Right hindlimb (tissue), 1 donor: ENCODE data around the gene ALDH4A1.
A peak's percentile ranks its signal among the peaks of the same experiment; 100 is the strongest.
"Not testable (repeated sequence)": the region's sequence is repeated elsewhere in the genome, so short reads cannot be mapped to it uniquely, and the experiment has no call there.

Experiments
- DNase-seq: peaks from one replicate; pipeline ENCODE4 v3.0.0-alpha.2; 2018

ALDH4A1 gene

GRCh38 chr1:18874036-18874435 is 28.3 kb downstream of the ALDH4A1 start:
- no peak for DNase-seq

GRCh38 chr1:18872071-18872611 is 30.2 kb downstream of the ALDH4A1 start:
- no peak for DNase-seq

- DNase-seq: no peak
Measured at GRCh38 chr1:18871401-18872070, 30.8 kb downstream of the ALDH4A1 start.

GRCh38 chr1:18870957-18871356 is 31.4 kb downstream of the ALDH4A1 start:
- no peak for DNase-seq

GRCh38 chr1:18870595-18870865 is 31.8 kb downstream of the ALDH4A1 start:
- not testable (repeated sequence) for DNase-seq

- DNase-seq: no peak
Measured at GRCh38 chr1:18869847-18870594, 32.3 kb downstream of the ALDH4A1 start.

- no peak for DNase-seq
Measured at GRCh38 chr1:18868801-18869424, 33.4 kb downstream of the ALDH4A1 start.

- no peak for DNase-seq
Measured at GRCh38 chr1:18868354-18868753, 34.0 kb downstream of the ALDH4A1 start.

GRCh38 chr1:18866846-18867245 is 35.5 kb downstream of the ALDH4A1 start:
- DNase-seq: no peak

- DNase-seq: no peak
Measured at GRCh38 chr1:18866314-18866713, 36.0 kb downstream of the ALDH4A1 start.

- DNase-seq: no peak
Measured at GRCh38 chr1:18865176-18865575, 37.2 kb downstream of the ALDH4A1 start.

GRCh38 chr1:18861590-18861989 is 40.8 kb downstream of the ALDH4A1 start:
- no peak for DNase-seq

- no peak for DNase-seq
Measured at GRCh38 chr1:18861082-18861481, 41.3 kb downstream of the ALDH4A1 start.

GRCh38 chr1:18859560-18859959 is 42.8 kb downstream of the ALDH4A1 start, which contains the start of gene TAS1R2:
TSS of gene TAS1R2 (minus strand) at chr1:18859660. CDS start at chr1:18859660, 0 bp downstream.
- no peak for DNase-seq

GRCh38 chr1:18858070-18858688 is 44.2 kb downstream of the ALDH4A1 start:
- DNase-seq: no peak

GRCh38 chr1:18856435-18856834 is 45.9 kb downstream of the ALDH4A1 start:
- DNase-seq: no peak

GRCh38 chr1:18855573-18855972 is 46.8 kb downstream of the ALDH4A1 start:
- no peak for DNase-seq

GRCh38 chr1:18854331-18855025 is 47.9 kb downstream of the ALDH4A1 start:
- DNase-seq: no peak

GRCh38 chr1:18852501-18852900 is 49.9 kb downstream of the ALDH4A1 start:
- no peak for DNase-seq

GRCh38 chr1:18849261-18849711 is 53.1 kb downstream of the ALDH4A1 start:
- peak; percentile 62 for DNase-seq

GRCh38 chr1:18847723-18848122 is 54.6 kb downstream of the ALDH4A1 start:
- not testable (repeated sequence) for DNase-seq

GRCh38 chr1:18840145-18840544 is 62.2 kb downstream of the ALDH4A1 start:
- DNase-seq: no peak

GRCh38 chr1:18836654-18837053 is 65.7 kb downstream of the ALDH4A1 start:
- no peak for DNase-seq
